ENCODE results near the gene FBXL13. TPM values are rescaled to one million over a fixed set of nuclear protein-coding genes. Genes with fewer than 3 reads are reported as not detected.

Gene FBXL13
- 2.1 and 2.3 TPM in 2 replicates for total RNA-seq

GRCh38 chr7:103074519-103075336 is at the start of gene FBXL13, which contains the start of gene ARMC10:
FBXL13 (minus strand) TSS chr7:103074796.
ARMC10 (plus strand) TSS chr7:103075140; CDS start chr7:103075273, 133 bp downstream.

GRCh38 chr7:102912742-102913141 is 161.9 kb downstream of the FBXL13 start, which contains the start of gene LRRC17:
LRRC17 (plus strand) TSS chr7:102913000; CDS start chr7:102933914, 20,914 bp downstream.

Other genes with a start within 250 kb of the FBXL13 start
- gene LRRC17, start 161.8 kb downstream of the FBXL13 start, total RNA-seq, result 28.2 and 69.2 TPM in 2 replicates
- 41.9 and 44.2 TPM in 2 replicates for gene ARMC10, start 344 bp upstream of the FBXL13 start, total RNA-seq
- 8.9 and 11.0 TPM in 2 replicates for gene NAPEPLD, start 74.3 kb upstream of the FBXL13 start, total RNA-seq
- gene PMPCB, start 222.6 kb upstream of the FBXL13 start, total RNA-seq, result 54.0 and 68.6 TPM in 2 replicates